ENCODE data around the gene EXOC4.

DNA sequence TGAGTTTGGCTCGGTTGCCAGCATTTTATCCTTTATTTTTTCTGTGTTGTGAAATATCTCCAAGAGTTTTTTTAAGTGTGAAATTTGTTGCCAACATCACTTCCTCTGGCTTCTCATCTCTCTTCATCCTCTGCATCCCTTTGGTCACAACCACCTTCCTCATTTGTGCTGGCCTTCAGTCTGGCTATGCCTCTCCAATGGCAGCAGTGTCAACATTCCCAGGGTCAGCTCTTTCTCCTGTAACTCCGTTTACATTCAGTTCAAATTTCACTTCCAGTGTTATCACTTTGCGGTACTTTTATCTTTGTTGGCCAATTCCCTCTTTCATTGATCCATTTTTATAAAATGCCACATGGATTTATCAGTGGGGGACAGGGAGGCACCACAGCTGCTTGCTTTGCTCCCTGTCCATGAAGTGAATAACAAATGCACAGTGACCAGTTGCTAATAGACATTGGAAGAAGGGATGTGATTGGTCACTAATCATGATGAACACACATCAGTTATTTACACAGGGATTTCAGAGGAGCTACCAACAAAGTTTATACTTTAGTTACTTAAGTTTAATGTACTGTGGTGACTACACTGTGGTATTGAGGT, 562.8 kb downstream of the EXOC4 start:
- TF ChIP-seq, protein P1, sequence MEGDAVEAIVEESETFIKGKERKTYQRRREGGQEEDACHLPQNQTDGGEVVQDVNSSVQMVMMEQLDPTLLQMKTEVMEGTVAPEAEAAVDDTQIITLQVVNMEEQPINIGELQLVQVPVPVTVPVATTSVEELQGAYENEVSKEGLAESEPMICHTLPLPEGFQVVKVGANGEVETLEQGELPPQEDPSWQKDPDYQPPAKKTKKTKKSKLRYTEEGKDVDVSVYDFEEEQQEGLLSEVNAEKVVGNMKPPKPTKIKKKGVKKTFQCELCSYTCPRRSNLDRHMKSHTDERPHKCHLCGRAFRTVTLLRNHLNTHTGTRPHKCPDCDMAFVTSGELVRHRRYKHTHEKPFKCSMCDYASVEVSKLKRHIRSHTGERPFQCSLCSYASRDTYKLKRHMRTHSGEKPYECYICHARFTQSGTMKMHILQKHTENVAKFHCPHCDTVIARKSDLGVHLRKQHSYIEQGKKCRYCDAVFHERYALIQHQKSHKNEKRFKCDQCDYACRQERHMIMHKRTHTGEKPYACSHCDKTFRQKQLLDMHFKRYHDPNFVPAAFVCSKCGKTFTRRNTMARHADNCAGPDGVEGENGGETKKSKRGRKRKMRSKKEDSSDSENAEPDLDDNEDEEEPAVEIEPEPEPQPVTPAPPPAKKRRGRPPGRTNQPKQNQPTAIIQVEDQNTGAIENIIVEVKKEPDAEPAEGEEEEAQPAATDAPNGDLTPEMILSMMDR (IDR thresholded peaks at IDR 0.05; ENCODE audit: low read depth, low read length, poor library complexity, severe bottlenecking), result no peak
- TF ChIP-seq EZH2phosphoT487 (IDR thresholded peaks at IDR 0.05; ENCODE audit: borderline replicate concordance, low read length), result no peak

Data from DOHH2 (cell line).